Measurements from ENCODE around the gene METRNL.

Gene METRNL

DNA sequence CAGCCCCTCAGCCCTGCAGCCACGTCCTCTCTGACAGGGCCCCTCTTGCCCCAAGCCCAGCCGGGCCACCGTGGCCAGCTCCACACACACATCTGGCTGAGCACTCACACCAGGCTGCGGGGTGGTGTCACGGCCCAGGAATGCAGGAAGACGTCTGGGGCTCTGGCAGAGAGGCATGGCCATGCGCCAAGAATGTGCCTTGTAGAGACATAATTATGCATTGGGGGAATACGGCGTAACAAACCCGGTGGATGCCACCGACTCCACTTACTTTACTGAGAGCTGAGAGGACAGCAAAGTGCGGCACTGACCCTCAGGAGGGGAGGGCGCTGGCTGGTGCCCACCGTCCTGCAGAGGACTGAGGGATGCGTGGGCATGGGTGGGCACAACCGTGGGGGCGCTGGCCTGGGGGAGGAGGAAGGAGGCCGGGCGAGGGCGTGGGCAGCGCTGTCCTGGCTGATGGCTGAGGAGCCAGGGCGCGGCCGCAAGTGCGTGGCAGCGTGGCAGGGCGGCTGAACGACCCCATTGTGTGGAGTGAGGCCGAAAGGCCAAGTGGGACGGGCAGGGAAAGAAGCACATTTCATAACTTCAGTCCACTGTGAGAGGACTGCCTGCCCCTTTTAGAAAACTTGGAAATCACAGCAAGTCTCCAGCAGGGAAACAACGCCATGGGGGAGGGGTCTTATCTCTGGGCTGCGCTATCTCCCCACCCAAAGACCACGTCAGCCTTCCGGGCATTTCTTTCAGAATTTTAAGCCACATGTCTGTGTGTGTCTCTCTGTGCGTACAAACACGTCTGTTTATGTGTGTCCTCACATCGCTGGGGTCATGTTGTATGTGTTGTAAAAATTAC, 30.6 kb downstream of the METRNL start:
- no peak overlapping the region for H3K27ac ChIP-seq (ENCODE audit: low read depth, low read length)
- no peak overlapping the region for H3K4me3 ChIP-seq (ENCODE audit: insufficient read depth, low read length, poor library complexity, severe bottlenecking)
- H3F3A ChIP-seq (ENCODE audit: insufficient read depth): peaks cover 6% of the 10 kb centered on the region
- no peaks in the 10 kb centered on the region for H3K9me3 ChIP-seq (ENCODE audit: insufficient read depth, low read length)
- H3K9me2 ChIP-seq (replicated peaks; ENCODE audit: insufficient read depth, low read length): no peaks in the 10 kb centered on the region
- no peaks in the 10 kb centered on the region for H3K79me2 ChIP-seq (ENCODE audit: insufficient read depth, low read length)
- H3K9ac ChIP-seq (ENCODE audit: low read length): no peak overlapping the region
- H3K36me3 ChIP-seq (ENCODE audit: low read length): no peaks in the 10 kb centered on the region
- H3K27me3 ChIP-seq (ENCODE audit: low read length): no peaks in the 10 kb centered on the region
- no peaks in the 10 kb centered on the region for H4K20me1 ChIP-seq (ENCODE audit: low read depth, low read length)
- H2AFZ ChIP-seq (ENCODE audit: low read depth, low read length, severe bottlenecking): no peak overlapping the region
- H3K4me2 ChIP-seq (ENCODE audit: low read depth, low read length, poor library complexity, severe bottlenecking): no peak overlapping the region
- TF ChIP-seq EZH2phosphoT487 (conservative IDR thresholded peaks at IDR 0.05; ENCODE audit: low read length): no peak
- TF ChIP-seq CTCF (IDR thresholded peaks at IDR 0.05; ENCODE audit: insufficient read depth, low read length, poor library complexity, severe bottlenecking): no peak

DNA sequence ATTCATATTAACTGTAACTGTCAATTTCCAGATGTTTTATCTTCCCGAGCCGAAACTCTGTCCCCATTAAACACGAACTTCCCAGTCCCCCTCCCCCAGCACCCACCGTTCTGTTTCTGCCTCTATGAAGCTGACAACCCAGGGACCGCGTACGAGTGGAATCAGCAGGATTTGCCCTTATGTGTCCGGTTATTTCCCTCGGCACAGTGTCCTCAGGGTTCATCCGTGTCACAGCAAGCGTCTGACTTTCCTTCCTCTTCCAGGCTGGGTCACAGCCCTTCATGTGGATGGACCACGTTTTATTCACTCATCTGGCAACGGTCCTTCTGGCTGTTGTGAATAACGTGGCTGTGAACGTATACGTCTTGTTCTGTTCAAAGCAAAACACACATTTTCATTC, 31.3 kb downstream of the METRNL start:
- peaks cover 6% of the 10 kb centered on the region for H3F3A ChIP-seq (ENCODE audit: insufficient read depth)
- H3K4me3 ChIP-seq (ENCODE audit: insufficient read depth, low read length, poor library complexity, severe bottlenecking): no peak overlapping the region
- no peak overlapping the region for H2AFZ ChIP-seq (ENCODE audit: low read depth, low read length, severe bottlenecking)
- H3K27ac ChIP-seq (ENCODE audit: low read depth, low read length): no peak overlapping the region
- no peak overlapping the region for H3K9ac ChIP-seq (ENCODE audit: low read length)
- TF ChIP-seq CTCF (IDR thresholded peaks at IDR 0.05; ENCODE audit: insufficient read depth, low read length, poor library complexity, severe bottlenecking) (no peak), EZH2phosphoT487 (conservative IDR thresholded peaks at IDR 0.05; ENCODE audit: low read length) (no peak)
- H4K20me1 ChIP-seq (ENCODE audit: low read depth, low read length): no peaks in the 10 kb centered on the region
- H3K27me3 ChIP-seq (ENCODE audit: low read length): no peaks in the 10 kb centered on the region
- no peaks in the 10 kb centered on the region for H3K9me2 ChIP-seq (replicated peaks; ENCODE audit: insufficient read depth, low read length)
- H3K36me3 ChIP-seq (ENCODE audit: low read length): no peaks in the 10 kb centered on the region
- H3K4me2 ChIP-seq (ENCODE audit: low read depth, low read length, poor library complexity, severe bottlenecking): no peak overlapping the region
- no peaks in the 10 kb centered on the region for H3K79me2 ChIP-seq (ENCODE audit: insufficient read depth, low read length)
- H3K9me3 ChIP-seq (ENCODE audit: insufficient read depth, low read length): no peaks in the 10 kb centered on the region

DNA sequence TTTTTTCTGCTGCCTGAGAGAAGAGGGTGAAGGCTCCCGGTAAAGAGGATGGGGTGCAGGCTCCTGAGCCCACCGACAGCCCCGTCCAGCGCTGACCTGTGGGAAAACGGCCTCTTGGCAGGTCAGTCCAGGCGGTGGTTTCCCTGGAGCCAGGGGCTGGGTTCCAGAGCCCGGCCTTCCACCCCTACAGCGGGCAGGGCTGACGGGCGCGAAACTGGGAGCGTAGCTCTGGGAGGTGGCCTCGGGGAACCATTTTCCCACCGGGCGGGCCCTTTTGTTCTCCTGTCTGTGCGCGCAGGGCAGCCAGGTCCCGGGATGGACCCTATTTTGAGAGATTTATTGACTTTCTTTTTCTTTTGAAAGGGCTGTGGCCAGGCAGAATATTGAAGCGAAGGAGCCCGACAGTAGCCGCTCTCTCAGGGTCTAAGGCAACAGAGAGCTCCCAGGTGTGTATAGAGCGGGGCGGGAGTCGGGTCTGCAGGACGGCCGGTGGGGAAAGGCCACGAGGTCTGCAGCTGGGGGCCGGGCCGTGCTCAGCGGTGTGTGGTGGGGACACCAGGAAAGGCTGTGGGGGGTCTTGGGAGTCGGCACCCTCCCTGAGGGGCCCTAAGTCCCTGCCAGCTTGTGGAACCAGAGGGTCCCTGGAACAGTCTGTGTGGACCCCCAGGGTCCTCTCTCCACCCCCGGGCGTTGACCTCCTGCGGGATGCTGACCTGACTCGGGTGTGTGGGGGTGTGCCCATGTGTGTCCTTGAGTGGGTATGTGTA, 32.3 kb downstream of the METRNL start:
- H3K79me2 ChIP-seq (ENCODE audit: insufficient read depth, low read length): no peaks in the 10 kb centered on the region
- H3K27ac ChIP-seq (ENCODE audit: low read depth, low read length): no peak overlapping the region

More for the DNA sequence above, 32.3 kb downstream of the METRNL start:
- Histone ChIP-seq H4K20me1 (ENCODE audit: low read depth, low read length) (no peaks in the 10 kb centered on the region), H3K4me2 (ENCODE audit: low read depth, low read length, poor library complexity, severe bottlenecking) (no peak overlapping the region), H3K9me2 (replicated peaks; ENCODE audit: insufficient read depth, low read length) (no peaks in the 10 kb centered on the region), H3F3A (ENCODE audit: insufficient read depth) (peaks cover 1% of the 10 kb centered on the region), H2AFZ (ENCODE audit: low read depth, low read length, severe bottlenecking) (no peak overlapping the region), H3K9ac (ENCODE audit: low read length) (no peak overlapping the region), H3K36me3 (ENCODE audit: low read length) (no peaks in the 10 kb centered on the region), H3K9me3 (ENCODE audit: insufficient read depth, low read length) (no peaks in the 10 kb centered on the region), H3K4me3 (ENCODE audit: insufficient read depth, low read length, poor library complexity, severe bottlenecking) (no peak overlapping the region), H3K27me3 (ENCODE audit: low read length) (no peaks in the 10 kb centered on the region)
- TF ChIP-seq CTCF (IDR thresholded peaks at IDR 0.05; ENCODE audit: insufficient read depth, low read length, poor library complexity, severe bottlenecking) (no peak), EZH2phosphoT487 (conservative IDR thresholded peaks at IDR 0.05; ENCODE audit: low read length) (no peak)

Measured in SU-DHL-6 (cell line).